Caki2 (cell line): Measurements from ENCODE around the gene EYS. TPM values are rescaled to one million over a fixed set of nuclear protein-coding genes. Genes with fewer than 3 reads are reported as not detected.
"Not testable (repeated sequence)": the region's sequence is repeated elsewhere in the genome, so short reads cannot be mapped to it uniquely, and the experiment has no call there.

Source experiments
- DNase-seq: peaks from one replicate; pipeline ENCODE4 v3.0.0-alpha.2; 2015; ENCODE audit warnings: low read depth
- in situ Hi-C: cut with HindIII; loops from 2 replicates; pipeline ENCODE4 v1.10.0; 2016; ENCODE audit warnings: low sequenced_read_pairs, low pct_unique_long_range_greater_than_20kb, mixed read lengths
- total RNA-seq: library from RNA; depleted of rRNA; stranded (reverse); fragments of >200 nt; shearing (Covaris generic); gene quantifications from 2 replicates; pipeline ENCODE4 v1.2.3, GENCODE V29; 2014; ENCODE audit warnings: low replicate concordance

EYS gene
- total RNA-seq, 1 experiment from 2014 or later, result not detected

GRCh38 chr6:64539917-64540316 lies 1167.1 kb downstream of the EYS start:
- DNase-seq, result no peak
- in situ Hi-C loops, result no loop called here

- in situ Hi-C loops, result no loop called here
- no peak for DNase-seq
These were observed 1168.3 kb downstream of the EYS start for GRCh38 chr6:64538722-64539121.

GRCh38 chr6:64527899-64528298 lies 1179.1 kb downstream of the EYS start:
- in situ Hi-C loops, result no loop called here
- no peak for DNase-seq

- in situ Hi-C loops, result no loop called here
- DNase-seq, result no peak
These were observed 1184.2 kb downstream of the EYS start for GRCh38 chr6:64522859-64523258.

GRCh38 chr6:64520050-64520449 lies 1187.0 kb downstream of the EYS start:
- DNase-seq, result peak; percentile 69
- in situ Hi-C loops, result no loop called here

- in situ Hi-C loops, result no loop called here
- no peak for DNase-seq
These were observed 1190.6 kb downstream of the EYS start for GRCh38 chr6:64516393-64516792.

- no peak for DNase-seq
- in situ Hi-C loops, result no loop called here
These were observed 1199.4 kb downstream of the EYS start for GRCh38 chr6:64507661-64508060.

GRCh38 chr6:64505312-64505711 lies 1201.7 kb downstream of the EYS start:
- no peak for DNase-seq
- in situ Hi-C loops, result no loop called here

GRCh38 chr6:64504503-64504902 lies 1202.5 kb downstream of the EYS start:
- in situ Hi-C loops, result no loop called here
- DNase-seq, result no peak

- DNase-seq, result no peak
- in situ Hi-C loops, result no loop called here
These were observed 1204.2 kb downstream of the EYS start for GRCh38 chr6:64502801-64503200.

- no peak for DNase-seq
These were observed 1209.4 kb downstream of the EYS start for GRCh38 chr6:64497634-64498033.

GRCh38 chr6:64489763-64490162 lies 1217.3 kb downstream of the EYS start:
- in situ Hi-C loops, result no loop called here
- DNase-seq, result no peak

More at GRCh38 chr6:64497634-64498033, 1209.4 kb downstream of the EYS start:
- in situ Hi-C loops, result no loop called here

- DNase-seq, result no peak
- in situ Hi-C loops, result no loop called here
These were observed 1220.3 kb downstream of the EYS start for GRCh38 chr6:64486578-64487351.

- no peak for DNase-seq
- in situ Hi-C loops, result no loop called here
These were observed 1223.0 kb downstream of the EYS start for GRCh38 chr6:64483956-64484499.

- no peak for DNase-seq
- in situ Hi-C loops, result no loop called here
These were observed 1224.4 kb downstream of the EYS start for GRCh38 chr6:64482631-64483030.

- in situ Hi-C loops, result no loop called here
- DNase-seq, result no peak
These were observed 1227.9 kb downstream of the EYS start for GRCh38 chr6:64479134-64479533.

GRCh38 chr6:64477391-64477790 lies 1229.6 kb downstream of the EYS start:
- DNase-seq, result no peak
- in situ Hi-C loops, result no loop called here

- in situ Hi-C loops, result no loop called here
- DNase-seq, result no peak
These were observed 1230.1 kb downstream of the EYS start for GRCh38 chr6:64476935-64477334.

- in situ Hi-C loops, DNase-seq: not testable (repeated sequence)
These were observed 1237.6 kb downstream of the EYS start for GRCh38 chr6:64469405-64469804.

- in situ Hi-C loops, result no loop called here
- no peak for DNase-seq
These were observed 1239.4 kb downstream of the EYS start for GRCh38 chr6:64467656-64468055.
